SK-N-SH (cell line): ENCODE data around the gene ELP4.

Source experiments
- RAD21 ChIP-seq: IDR thresholded peaks from 2 replicates; pipeline ENCODE4 v1.6.1; 2012; ENCODE audit warnings: mild to moderate bottlenecking, low read length
- RCOR1 ChIP-seq: fragments of 150-350 bp; IDR thresholded peaks from 2 replicates; pipeline ENCODE4 v1.6.1; 2017; ENCODE audit warnings: antibody characterized with exemption, low read length
- SIN3A ChIP-seq: IDR thresholded peaks from 2 replicates; pipeline ENCODE4 v1.6.1; 2012; ENCODE audit warnings: low read depth, mild to moderate bottlenecking, low read length, moderate library complexity, borderline replicate concordance
- TF ChIP-seq, protein P1 (sequence below): IDR thresholded peaks from 2 replicates; pipeline ENCODE4 v1.4.0; 2012; ENCODE audit warnings: low read depth, borderline replicate concordance
- TF ChIP-seq, protein P2 (sequence below): IDR thresholded peaks from 2 replicates; pipeline ENCODE4 v1.6.1; 2012; ENCODE audit warnings: mild to moderate bottlenecking, low read depth, low read length, moderate library complexity

DNA sequence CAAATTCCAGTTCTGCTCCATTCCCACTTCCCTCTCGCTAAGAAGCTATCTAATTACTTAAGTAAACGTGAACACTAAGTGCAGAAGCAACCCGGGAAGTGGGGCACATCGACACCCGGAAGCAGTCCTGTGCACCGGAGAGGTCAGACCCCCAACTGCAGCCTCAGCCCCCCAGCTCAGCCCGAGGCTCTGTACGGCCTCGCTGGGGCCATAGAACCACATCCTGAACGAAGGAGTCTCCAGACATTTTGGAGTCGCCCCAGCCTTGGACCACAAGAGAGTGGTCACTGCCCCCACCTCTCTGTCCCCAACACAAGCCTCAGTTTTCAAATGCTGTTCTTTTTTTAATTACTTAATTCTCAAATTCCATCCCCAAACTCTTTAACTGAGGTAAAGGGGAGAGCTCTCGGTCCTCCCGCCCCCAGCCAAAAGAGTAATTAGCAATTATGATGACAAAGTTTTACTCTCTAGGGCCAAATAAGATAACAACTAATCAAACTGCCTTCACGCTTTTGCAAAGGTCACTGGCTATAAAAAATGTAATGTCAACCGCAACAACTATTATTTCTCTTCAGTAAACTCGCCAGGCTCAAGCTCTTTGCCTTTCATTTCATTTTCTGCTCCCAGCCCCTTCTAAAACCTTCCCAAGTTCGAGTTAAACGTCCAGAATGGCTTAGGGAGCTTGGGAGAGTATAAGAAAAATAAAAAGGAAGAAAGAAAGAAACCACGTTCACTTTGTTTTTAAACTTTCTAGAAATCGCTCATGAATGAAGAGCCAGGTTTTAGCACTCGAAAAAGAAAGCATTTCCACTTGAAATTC lies 299.4 kb downstream of the ELP4 start:
- TF ChIP-seq, protein P1, sequence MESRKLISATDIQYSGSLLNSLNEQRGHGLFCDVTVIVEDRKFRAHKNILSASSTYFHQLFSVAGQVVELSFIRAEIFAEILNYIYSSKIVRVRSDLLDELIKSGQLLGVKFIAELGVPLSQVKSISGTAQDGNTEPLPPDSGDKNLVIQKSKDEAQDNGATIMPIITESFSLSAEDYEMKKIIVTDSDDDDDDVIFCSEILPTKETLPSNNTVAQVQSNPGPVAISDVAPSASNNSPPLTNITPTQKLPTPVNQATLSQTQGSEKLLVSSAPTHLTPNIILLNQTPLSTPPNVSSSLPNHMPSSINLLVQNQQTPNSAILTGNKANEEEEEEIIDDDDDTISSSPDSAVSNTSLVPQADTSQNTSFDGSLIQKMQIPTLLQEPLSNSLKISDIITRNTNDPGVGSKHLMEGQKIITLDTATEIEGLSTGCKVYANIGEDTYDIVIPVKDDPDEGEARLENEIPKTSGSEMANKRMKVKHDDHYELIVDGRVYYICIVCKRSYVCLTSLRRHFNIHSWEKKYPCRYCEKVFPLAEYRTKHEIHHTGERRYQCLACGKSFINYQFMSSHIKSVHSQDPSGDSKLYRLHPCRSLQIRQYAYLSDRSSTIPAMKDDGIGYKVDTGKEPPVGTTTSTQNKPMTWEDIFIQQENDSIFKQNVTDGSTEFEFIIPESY: no peak
- TF ChIP-seq RCOR1 (no peak), RAD21 (no peak), SIN3A (no peak)
- TF ChIP-seq, protein P2, sequence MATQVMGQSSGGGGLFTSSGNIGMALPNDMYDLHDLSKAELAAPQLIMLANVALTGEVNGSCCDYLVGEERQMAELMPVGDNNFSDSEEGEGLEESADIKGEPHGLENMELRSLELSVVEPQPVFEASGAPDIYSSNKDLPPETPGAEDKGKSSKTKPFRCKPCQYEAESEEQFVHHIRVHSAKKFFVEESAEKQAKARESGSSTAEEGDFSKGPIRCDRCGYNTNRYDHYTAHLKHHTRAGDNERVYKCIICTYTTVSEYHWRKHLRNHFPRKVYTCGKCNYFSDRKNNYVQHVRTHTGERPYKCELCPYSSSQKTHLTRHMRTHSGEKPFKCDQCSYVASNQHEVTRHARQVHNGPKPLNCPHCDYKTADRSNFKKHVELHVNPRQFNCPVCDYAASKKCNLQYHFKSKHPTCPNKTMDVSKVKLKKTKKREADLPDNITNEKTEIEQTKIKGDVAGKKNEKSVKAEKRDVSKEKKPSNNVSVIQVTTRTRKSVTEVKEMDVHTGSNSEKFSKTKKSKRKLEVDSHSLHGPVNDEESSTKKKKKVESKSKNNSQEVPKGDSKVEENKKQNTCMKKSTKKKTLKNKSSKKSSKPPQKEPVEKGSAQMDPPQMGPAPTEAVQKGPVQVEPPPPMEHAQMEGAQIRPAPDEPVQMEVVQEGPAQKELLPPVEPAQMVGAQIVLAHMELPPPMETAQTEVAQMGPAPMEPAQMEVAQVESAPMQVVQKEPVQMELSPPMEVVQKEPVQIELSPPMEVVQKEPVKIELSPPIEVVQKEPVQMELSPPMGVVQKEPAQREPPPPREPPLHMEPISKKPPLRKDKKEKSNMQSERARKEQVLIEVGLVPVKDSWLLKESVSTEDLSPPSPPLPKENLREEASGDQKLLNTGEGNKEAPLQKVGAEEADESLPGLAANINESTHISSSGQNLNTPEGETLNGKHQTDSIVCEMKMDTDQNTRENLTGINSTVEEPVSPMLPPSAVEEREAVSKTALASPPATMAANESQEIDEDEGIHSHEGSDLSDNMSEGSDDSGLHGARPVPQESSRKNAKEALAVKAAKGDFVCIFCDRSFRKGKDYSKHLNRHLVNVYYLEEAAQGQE: no peak
